HepG2 (cell line): ENCODE data around the gene ENO2. TPM values are rescaled to one million over a fixed set of nuclear protein-coding genes. Genes with fewer than 3 reads are reported as not detected.

Experiments
- ATF7-NPFF ChIP-seq: sonication (generic); formaldehyde crosslinking; IDR thresholded peaks from 2 replicates; pipeline ENCODE4 v1.8.1; 2023; ENCODE audit warnings: mild to moderate bottlenecking, low read depth, missing genetic modification reagents, moderate library complexity
- CENPX ChIP-seq: sonication (generic); formaldehyde crosslinking; IDR thresholded peaks from 2 replicates; pipeline ENCODE4 v1.9.0; 2021; ENCODE audit warnings: mild to moderate bottlenecking, missing genetic modification reagents, moderate library complexity
- CREB1 ChIP-seq, 2 experiments: fragments of 450-650 bp in 1 of 2; IDR thresholded peaks; 2 replicates each; pipeline ENCODE4 v1.6.1; 2016 to 2017; ENCODE audit warnings: control low read depth in 1 of 2, mild to moderate bottlenecking in 1 of 2, missing compliant biosample characterization in 1 of 2, missing genetic modification characterization in 1 of 2
- GATA4 ChIP-seq: sonication (generic); IDR thresholded peaks from 2 replicates; pipeline ENCODE4 v1.6.1; 2016; ENCODE audit warnings: antibody characterized with exemption, low read depth, borderline replicate concordance
- GFI1 ChIP-seq: sonication (generic); formaldehyde crosslinking; IDR thresholded peaks from 2 replicates; pipeline ENCODE4 v1.5.0; 2020; ENCODE audit warnings: missing genetic modification reagents, mild to moderate bottlenecking, borderline replicate concordance
- HDAC6 ChIP-seq: fragments of 200-600 bp; sonication (generic); IDR thresholded peaks from 2 replicates; pipeline ENCODE4 v1.7.0; 2017; ENCODE audit warnings: mild to moderate bottlenecking, antibody characterized with exemption, low read length, low read depth
- HOXA7 ChIP-seq: sonication (generic); formaldehyde crosslinking; IDR thresholded peaks from 2 replicates; pipeline ENCODE4 v1.8.1; 2022; ENCODE audit warnings: mild to moderate bottlenecking, missing genetic modification reagents, moderate library complexity
- JUN ChIP-seq: sonication (generic); formaldehyde crosslinking; IDR thresholded peaks from 2 replicates; pipeline ENCODE4 v1.4.0; 2020; ENCODE audit warnings: mild to moderate bottlenecking, missing genetic modification reagents
- KMT2A ChIP-seq: sonication (generic); formaldehyde crosslinking; IDR thresholded peaks from 2 replicates; pipeline ENCODE4 v1.4.0; 2020; ENCODE audit warnings: missing genetic modification reagents
- KMT2B ChIP-seq: IDR thresholded peaks from 2 replicates; pipeline ENCODE4 v1.6.1; 2016; ENCODE audit warnings: missing genetic modification reagents, missing compliant biosample characterization
- MED13 ChIP-seq: sonication (generic); formaldehyde crosslinking; IDR thresholded peaks from 2 replicates; pipeline ENCODE4 v1.5.0; 2020; ENCODE audit warnings: missing genetic modification reagents
- NFYB ChIP-seq: sonication (generic); formaldehyde crosslinking; IDR thresholded peaks from 2 replicates; pipeline ENCODE4 v1.4.0; 2020; ENCODE audit warnings: missing genetic modification reagents
- PPARG ChIP-seq: conservative IDR thresholded peaks from 2 replicates; pipeline ENCODE4 v1.6.1; 2016; ENCODE audit warnings: missing biosample characterization, missing genetic modification reagents
- TFDP2 ChIP-seq: sonication (generic); formaldehyde crosslinking; IDR thresholded peaks from 2 replicates; pipeline ENCODE4 v1.4.0; 2020; ENCODE audit warnings: missing genetic modification reagents
- ZFAT ChIP-seq: sonication (generic); formaldehyde crosslinking; conservative IDR thresholded peaks from 2 replicates; pipeline ENCODE4 v1.8.1; 2023; ENCODE audit warnings: missing genetic modification reagents, inconsistent platforms
- ZFY ChIP-seq: sonication (generic); formaldehyde crosslinking; IDR thresholded peaks from 2 replicates; pipeline ENCODE4 v1.4.0; 2020; ENCODE audit warnings: missing genetic modification reagents
- ZNF318 ChIP-seq: sonication (generic); formaldehyde crosslinking; IDR thresholded peaks from 2 replicates; pipeline ENCODE4 v1.4.0; 2020; ENCODE audit warnings: mild to moderate bottlenecking, missing genetic modification reagents
- ZNF414 ChIP-seq: sonication (generic); formaldehyde crosslinking; IDR thresholded peaks from 2 replicates; pipeline ENCODE4 v1.5.0; 2020; ENCODE audit warnings: missing genetic modification reagents
- ZNF567 ChIP-seq: sonication (generic); formaldehyde crosslinking; IDR thresholded peaks from 2 replicates; pipeline ENCODE4 v1.8.1; 2023; ENCODE audit warnings: mild to moderate bottlenecking, missing genetic modification reagents, borderline replicate concordance
- ZNF7 ChIP-seq: IDR thresholded peaks from 2 replicates; pipeline ENCODE4 v1.6.1; 2016; ENCODE audit warnings: missing biosample characterization, missing genetic modification reagents
- polyA plus RNA-seq, 8 experiments: library from polyadenylated mRNA; depleted of rRNA in 3 of 8; stranded (reverse) in 7 of 8; unstranded in 1 of 8; fragments of >200 nt; fragmentation: Illumina TruSeq in 4 of 8; extraction: Trizol in 4 of 8; gene quantifications; 2 replicates each; pipeline versions ENCODE4 v1.2.1 to v1.2.3, GENCODE V29; 2011 to 2016; ENCODE audit warnings: low read depth in 4 of 8, missing spikeins in 1 of 8, mixed read lengths in 1 of 8; ENCODE audit not compliant: insufficient read depth in 1 of 8
- total RNA-seq, 5 experiments: library from RNA; depleted of rRNA; stranded (reverse); fragments of >200 nt; fragmentation: Illumina TruSeq; extraction: Trizol; gene quantifications; 2 replicates each; pipeline ENCODE4 v1.2.3, GENCODE V29; 2016; ENCODE audit warnings: low read depth in 1 of 5

ENO2 gene
- total and polyA plus RNA-seq, 2 of the 13 experiments (the other 11 are each of a cell fraction or from before 2014, with no cell fraction given), result 19.3 to 136 TPM

- TF ChIP-seq ZNF414 (0 out of 2 replicates have a peak, but pooled peaks have one; percentile 10), PPARG (CRISPR knock-in tag) (peak; percentile 48), CREB1 (IDR thresholded peaks at IDR 0.05) (no peak), CREB1 (CRISPR knock-in tag; IDR thresholded peaks at IDR 0.05) (no peak), ZNF318 (CRISPR knock-in tag) (no peak), CENPX (no peak), KMT2B (peak; percentile 47; the same call in 1 of the 2 replicates), TFDP2 (CRISPR knock-in tag) (peak; percentile 58), MED13 (CRISPR knock-in tag) (0 out of 2 replicates have a peak, but pooled peaks have one; percentile 30), ZNF567 (CRISPR knock-in tag) (no peak), HOXA7 (no peak), ZNF7 (CRISPR knock-in tag) (no peak), ZFY (CRISPR knock-in tag) (peak; percentile 76), GFI1 (CRISPR knock-in tag) (no peak; the same call in 1 of the 2 replicates), HDAC6 (no peak), GATA4 (peak; percentile 37; the same call in 1 of the 2 replicates), KMT2A (CRISPR knock-in tag) (peak; percentile 15; the same call in 1 of the 2 replicates), NFYB (CRISPR knock-in tag) (peak; percentile 76), ATF7-NPFF (CRISPR knock-in tag) (0 out of 2 replicates have a peak, but pooled peaks have one; percentile 53), ZFAT (CRISPR knock-in tag) (no peak), JUN (CRISPR knock-in tag) (no peak)
Observed at GRCh38 chr12:6946033-6946919, 31.9 kb downstream of the ENO2 start (continued).
